Renal cortical epithelial cell (primary cell): ENCODE measurements around the gene COL2A1. TPM values are rescaled to one million over a fixed set of nuclear protein-coding genes. Genes with fewer than 3 reads are reported as not detected.

Experiments
- DNase-seq: peaks from one replicate; pipeline ENCODE4 v3.0.0-alpha.2; 2011; ENCODE audit warnings: low read depth
- total RNA-seq: library from RNA; depleted of rRNA; stranded (reverse); fragments of >200 nt; gene quantifications from 2 replicates; pipeline ENCODE4 v1.2.3, GENCODE V29; 2014

Gene COL2A1
- total RNA-seq, 1 donor from 2014 or later: not detected

GRCh38 chr12:47944685-47945340, 59.5 kb downstream of the COL2A1 start:
- DNase-seq: no peak

DNA sequence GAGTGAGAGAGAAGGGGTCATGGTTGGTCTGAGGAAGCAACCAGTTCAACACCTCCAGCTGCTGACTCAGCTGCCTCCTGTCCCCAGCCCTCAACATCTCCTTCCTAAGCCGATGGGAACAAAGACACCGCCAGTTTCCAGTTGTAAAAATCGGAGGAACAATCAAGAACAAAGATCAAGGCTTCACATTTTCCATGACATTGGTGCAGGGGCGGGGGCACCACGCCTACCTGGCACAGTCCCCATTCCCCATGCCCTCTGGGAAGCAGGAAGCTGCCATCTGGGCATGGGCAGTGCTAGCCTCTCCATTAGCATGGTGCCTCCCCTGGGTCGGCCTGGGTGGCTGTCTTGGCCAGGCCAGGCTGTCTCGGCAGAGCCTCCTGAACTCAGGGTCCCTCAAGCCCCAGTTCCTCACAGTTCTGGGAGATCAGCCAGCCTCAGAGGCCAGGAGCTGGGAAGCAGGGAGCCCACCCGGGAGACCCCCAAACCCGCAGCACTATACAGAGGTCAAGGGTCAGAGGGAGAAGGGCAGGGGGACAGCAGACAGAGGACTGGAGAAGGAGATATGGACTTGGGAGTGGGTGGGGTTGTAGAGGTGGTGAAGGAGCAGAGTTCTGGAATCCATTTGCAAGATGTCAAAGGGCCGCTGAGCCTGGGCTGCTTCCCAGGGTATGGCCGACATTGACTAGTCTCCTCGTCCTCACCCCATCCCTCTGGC, 60.5 kb downstream of the COL2A1 start:
- peak; percentile 58 for DNase-seq

GRCh38 chr12:47942614-47943225, 61.6 kb downstream of the COL2A1 start:
- DNase-seq: no peak

DNA sequence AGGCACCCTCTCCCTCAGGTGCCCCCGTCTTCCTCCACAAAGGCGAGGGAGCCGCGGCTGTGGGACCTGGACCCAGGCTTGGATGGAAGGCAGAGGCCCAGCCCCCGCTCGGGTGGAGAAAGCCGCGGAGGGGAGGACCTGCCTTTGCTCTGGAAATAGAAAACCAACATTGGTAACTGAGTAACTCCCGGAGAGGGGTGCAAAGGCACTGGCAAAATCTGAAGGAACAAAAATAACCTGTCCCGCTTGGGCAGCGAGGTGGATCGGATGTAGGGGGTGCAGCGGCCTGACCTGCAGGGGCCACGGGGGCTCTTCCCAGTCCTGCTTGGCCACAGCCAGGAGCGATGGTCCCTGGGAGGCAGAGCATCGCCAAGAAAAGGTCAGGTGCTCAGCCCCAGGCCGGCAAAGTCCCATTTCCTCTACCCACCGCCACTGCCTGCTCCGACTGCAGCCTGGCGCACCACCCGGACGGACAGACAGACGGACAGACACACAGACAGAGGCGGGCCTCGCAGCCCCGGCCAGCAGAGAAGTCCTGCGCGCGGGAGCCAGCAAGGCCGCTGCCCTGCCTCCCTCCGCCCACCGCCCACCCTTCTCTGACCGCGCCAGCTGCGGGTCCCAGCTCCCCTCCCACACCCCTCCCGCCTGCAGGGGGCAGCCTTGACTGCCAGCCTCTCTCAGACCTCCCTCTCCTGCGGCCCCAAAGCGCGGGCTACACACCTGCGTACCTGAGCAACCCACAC, 62.2 kb downstream of the COL2A1 start:
- DNase-seq: peak; percentile 56

DNA sequence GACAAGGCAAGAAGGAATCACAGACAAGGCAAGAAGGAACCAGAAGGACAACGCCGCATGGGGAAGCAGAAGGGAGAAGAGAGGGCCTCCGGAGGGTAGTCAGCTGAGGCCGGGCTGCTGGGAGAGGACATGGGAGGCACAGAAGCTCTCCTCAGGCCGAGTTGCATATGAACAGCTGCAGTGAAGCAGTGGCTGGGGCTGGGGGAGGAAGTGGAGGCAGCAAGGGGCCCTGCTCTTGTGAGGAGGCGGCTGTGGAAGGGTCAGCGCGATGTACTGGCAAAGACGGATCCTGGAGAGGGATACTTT, 62.8 kb downstream of the COL2A1 start:
- DNase-seq: no peak

- no peak for DNase-seq
Observed at GRCh38 chr12:47940773-47941474, 63.4 kb downstream of the COL2A1 start.

DNA sequence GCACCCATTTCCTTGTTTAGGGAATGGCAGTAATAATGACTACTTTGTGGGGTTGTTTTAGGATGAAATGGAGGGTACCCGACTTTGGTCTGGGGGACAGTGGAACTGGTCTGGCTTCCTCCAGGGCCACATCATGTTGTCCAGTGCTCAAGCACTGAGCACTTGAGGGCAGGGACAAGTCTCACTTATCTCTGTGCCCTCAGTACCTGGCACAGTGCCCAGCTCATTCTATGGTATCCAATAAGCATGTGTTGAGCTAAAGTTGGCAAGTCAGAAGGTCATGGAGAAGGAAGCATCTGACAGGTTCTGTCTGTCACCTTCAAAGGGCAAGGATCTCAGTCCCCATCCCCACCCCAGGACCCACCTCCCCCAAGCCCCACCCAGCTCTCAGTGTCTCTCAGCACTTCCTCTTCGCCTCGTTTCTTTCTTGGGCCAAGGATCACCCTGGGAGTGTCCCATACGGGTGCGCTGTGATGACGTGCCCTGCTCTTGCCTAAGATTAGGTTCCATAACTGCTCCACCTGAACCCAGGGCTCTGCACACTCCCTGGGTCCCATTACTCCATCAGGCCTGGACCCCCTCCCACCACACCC, 65.2 kb downstream of the COL2A1 start:
- DNase-seq: no peak

- DNase-seq: no peak
Observed at GRCh38 chr12:47938594-47938993, 65.7 kb downstream of the COL2A1 start.

DNA sequence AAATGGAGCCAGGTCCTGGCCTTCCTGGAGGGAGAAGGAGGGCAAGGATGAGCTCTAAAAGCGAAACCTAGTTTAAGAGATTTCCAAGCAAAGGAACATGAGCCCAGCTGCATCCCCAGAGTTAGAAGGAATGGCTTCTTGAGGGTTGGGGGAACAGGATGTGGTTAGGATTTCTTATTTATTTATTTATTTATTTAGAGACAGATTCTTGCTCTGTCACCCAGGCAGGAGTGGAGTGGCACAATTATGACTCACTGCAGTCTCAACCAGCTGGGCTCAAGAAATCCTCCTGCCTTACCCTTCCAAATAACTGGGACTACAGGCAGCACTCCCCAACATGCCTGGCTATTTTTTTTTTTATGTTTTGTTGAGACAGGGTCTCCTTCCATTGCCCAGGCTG, 66.2 kb downstream of the COL2A1 start:
- DNase-seq: peak; percentile 54

DNA sequence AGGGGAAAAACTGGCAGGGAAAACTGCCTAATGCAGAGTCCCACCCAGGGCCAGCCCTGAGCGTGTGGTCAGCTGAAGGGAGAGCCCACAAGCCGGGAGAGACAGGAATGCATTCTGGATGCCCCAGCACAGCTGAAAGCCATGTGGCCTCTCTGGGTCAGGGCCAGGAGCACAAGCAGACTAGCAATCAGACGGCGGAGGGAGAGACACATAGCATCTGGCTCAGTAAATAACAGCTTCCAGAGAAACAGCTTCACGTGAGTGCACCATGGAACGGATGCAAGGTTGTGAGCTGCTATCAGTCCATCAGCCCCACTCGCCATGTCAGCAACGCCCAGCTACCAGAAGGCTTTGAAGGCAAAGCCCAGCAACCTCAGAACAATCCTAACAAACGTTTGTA, 69.1 kb downstream of the COL2A1 start:
- peak; percentile 17 for DNase-seq

- no peak for DNase-seq
Observed at GRCh38 chr12:47931187-47931586, 73.1 kb downstream of the COL2A1 start.

- DNase-seq: no peak
Observed at GRCh38 chr12:47930634-47931033, 73.6 kb downstream of the COL2A1 start.

GRCh38 chr12:47927346-47927745, 76.9 kb downstream of the COL2A1 start:
- DNase-seq: no peak

Other genes starting within 250 kb of the COL2A1 start
- 34.4 and 125 TPM in 2 replicates for gene RAPGEF3, start 245.6 kb downstream of the COL2A1 start, total RNA-seq
- gene SLC48A1, start 231.2 kb downstream of the COL2A1 start, total RNA-seq: 38.9 and 77.2 TPM in 2 replicates
- gene HDAC7, start 184.6 kb downstream of the COL2A1 start, total RNA-seq: 16.8 and 56.4 TPM in 2 replicates
- gene VDR, start 99.5 kb downstream of the COL2A1 start, total RNA-seq: 2.9 and 6.1 TPM in 2 replicates
- 85.7 and 112 TPM in 2 replicates for gene TMEM106C, start 40.9 kb downstream of the COL2A1 start, total RNA-seq
- gene SENP1, start 101.6 kb upstream of the COL2A1 start, total RNA-seq: 9.9 and 13.0 TPM in 2 replicates
- gene PFKM, start 114.9 kb upstream of the COL2A1 start, total RNA-seq: 43.1 and 79.3 TPM in 2 replicates
- gene ASB8, start 153.0 kb upstream of the COL2A1 start, total RNA-seq: 14.2 and 23.5 TPM in 2 replicates
- 0.40 TPM in 1 of 2 replicates, not detected in the other for gene CCDC184, start 179.2 kb upstream of the COL2A1 start, total RNA-seq
- not detected in 2 replicates for gene OR10AD1, start 198.8 kb upstream of the COL2A1 start, total RNA-seq